ENCODE data around the gene KRTAP22-2. TPM values are rescaled to one million over a fixed set of nuclear protein-coding genes. Genes with fewer than 3 reads are reported as not detected.

Gene KRTAP22-2
- not detected for total RNA-seq
- long read RNA-seq = 0 reads

- ATAC-seq (no peak), DNase-seq (no peak)
- intact Hi-C loops (cut with DNase I) = no loop called here
These were observed at the start of gene KRTAP22-2 for GRCh38 chr21:30590297-30590696. TSS of gene KRTAP22-2 (minus strand) at chr21:30590397.

GRCh38 chr21:30638686-30639085, 48.5 kb upstream of the KRTAP22-2 start:
- DNase-seq (no peak), ATAC-seq (no peak)
- intact Hi-C loops (cut with DNase I) = no loop called here

DNA sequence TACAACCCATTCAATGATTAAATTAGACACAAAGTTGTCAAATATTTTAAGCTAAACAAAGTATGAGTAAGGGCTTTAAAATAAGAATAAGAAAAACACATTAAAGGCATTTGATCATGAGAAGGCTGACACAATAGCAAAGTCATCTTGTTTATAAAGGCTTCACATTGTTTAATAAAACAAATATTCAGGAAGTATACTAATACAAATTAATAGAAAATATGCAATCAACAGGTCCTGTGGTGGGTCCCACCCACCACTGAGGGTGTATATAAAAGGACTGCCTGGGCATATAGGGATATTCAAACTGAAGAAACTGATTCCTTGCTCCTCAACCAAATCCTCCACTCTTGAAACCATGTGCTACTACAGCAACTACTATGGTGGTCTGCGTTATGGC, 44.7 kb upstream of the KRTAP22-2 start, which contains the start of gene KRTAP20-2:
Gene KRTAP20-2 (plus strand): TSS at position 301 of the 400 bp plus-strand sequence. CDS start 58 bp downstream, at position 359.
- intact Hi-C loops (cut with DNase I) = no loop called here
- DNase-seq = no peak
- ATAC-seq = no peak

DNA sequence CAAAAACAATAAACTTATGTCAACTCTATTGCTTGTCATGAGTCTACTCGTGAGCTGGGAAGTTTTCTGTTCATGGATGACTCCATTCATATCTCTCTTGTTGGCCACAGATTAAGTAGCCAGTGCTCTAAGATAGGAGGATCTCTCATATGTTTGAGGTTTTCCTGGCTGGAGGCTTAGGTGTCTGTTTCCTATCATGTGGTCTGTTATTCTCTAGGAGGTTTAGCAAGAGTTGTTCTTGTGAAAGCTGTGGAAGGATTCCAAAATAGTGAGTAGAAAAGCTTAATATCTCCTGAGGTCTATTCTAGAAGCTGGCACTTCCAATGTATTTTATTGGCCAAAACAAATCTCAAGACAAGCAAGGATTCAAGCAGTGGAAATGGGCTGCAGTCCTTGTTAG, 39.0 kb upstream of the KRTAP22-2 start:
- DNase-seq = no peak
- intact Hi-C loops (cut with DNase I) = no loop called here
- peak in 1 of 2 donors; percentile 81 for ATAC-seq

DNA sequence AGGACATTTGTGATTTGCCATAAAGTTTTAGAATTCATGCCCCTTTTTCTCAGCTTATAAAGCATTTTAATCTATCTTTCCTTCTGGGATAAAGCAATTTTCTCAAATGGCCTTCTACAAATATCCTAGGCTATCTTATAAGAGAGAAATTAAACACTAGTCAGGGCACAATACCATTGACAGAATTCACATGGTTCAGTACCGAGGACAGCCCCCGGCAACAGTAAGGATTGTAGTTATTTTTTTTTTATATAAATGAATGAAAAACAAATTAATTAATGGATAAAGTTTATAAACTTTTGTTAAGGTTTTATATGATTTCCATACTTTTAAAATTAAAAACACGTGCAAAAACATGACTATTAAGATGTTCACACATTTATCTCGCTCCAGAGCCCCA, 37.9 kb upstream of the KRTAP22-2 start:
- ATAC-seq (no peak), DNase-seq (no peak)
- intact Hi-C loops (cut with DNase I) = no loop called here

DNA sequence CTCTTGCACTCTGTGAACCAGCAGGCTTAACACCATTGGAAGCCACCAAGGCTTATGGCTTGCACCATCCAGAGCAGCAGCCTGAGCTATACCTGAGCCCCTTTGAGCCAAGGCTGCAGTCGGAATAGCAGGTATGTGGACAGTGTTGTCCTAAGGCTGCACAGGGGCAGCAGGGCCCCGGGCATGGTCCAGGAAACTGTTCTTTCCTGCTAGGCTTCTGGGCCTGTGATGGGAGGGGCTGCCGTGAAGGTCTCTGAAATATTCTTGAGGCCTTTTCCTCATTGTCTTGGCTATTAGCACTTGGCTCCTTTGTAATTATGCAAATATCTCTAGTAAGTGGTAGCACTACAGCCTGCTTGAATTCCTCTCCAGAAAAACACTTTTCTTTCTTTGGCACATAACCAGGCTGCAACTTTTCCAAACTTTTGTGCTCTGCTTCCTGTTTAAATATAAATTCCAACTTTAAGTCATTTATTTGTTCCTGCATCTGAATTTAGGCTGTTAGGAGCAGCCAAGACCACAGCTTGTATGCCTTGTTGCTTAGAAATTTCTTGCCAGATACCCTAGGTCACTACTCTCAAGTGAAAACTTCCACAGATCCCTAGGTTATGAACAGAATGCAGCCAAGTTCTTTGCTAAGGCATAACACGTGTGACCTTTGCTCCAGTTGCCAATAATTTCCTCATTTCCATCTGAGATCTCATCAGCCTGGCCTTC, 35.4 kb upstream of the KRTAP22-2 start:
- ATAC-seq (no peak), DNase-seq (no peak)
- intact Hi-C loops (cut with DNase I) = no loop called here

GRCh38 chr21:30623362-30623761, 33.2 kb upstream of the KRTAP22-2 start:
- DNase-seq (no peak), ATAC-seq (peak in 1 of 2 donors; percentile 58)
- intact Hi-C loops (cut with DNase I) = no loop called here

DNA sequence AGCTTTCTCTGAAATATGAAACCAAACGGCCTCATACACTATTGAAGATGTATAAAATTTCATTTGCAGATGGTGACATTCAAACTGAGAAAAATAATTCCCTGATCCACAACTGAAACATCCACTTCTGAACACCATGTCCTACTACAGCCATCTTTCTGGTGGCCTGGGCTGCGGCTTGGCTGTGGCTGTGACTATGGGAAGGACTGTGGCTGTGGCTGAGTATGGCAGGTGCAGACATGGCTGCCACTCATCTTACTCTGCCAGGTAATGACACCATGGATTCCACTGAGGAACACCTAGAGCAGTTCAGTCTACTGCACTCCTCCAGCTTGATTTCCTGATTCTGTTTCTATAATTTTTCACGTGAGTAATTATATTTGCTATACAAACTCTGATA, 30.3 kb upstream of the KRTAP22-2 start, which contains the start of gene KRTAP20-4:
Gene KRTAP20-4 (plus strand): TSS at position 106 of the 400 bp plus-strand sequence.
- DNase-seq = no peak
- intact Hi-C loops (cut with DNase I) = no loop called here
- no peak for ATAC-seq

- DNase-seq (no peak), ATAC-seq (no peak)
- intact Hi-C loops (cut with DNase I) = no loop called here
These were observed 29.9 kb upstream of the KRTAP22-2 start for GRCh38 chr21:30620080-30620479.

DNA sequence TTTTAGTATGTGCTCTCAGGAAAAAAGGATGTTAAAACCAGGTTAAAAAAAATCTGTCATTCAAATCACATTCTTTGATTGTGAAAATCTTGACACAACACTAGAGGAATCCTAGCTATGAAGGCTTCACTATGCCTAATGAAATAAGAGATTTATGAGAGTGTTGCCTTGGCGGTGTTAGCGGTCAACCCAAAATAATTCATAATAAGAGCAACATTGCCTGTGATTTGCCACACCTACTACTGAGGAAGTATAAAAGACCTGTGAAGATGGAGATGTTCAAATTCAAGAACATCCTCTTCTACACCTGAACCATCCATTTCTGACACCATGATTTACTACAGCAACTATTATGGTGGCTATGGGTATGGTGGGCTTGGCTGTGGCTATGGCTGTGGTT, 25.9 kb upstream of the KRTAP22-2 start, which contains the start of gene KRTAP20-1:
Gene KRTAP20-1 (plus strand): TSS at position 301 of the 400 bp plus-strand sequence. CDS start 30 bp downstream, at position 331.
- DNase-seq (no peak), ATAC-seq (no peak)
- intact Hi-C loops (cut with DNase I) = no loop called here

DNA sequence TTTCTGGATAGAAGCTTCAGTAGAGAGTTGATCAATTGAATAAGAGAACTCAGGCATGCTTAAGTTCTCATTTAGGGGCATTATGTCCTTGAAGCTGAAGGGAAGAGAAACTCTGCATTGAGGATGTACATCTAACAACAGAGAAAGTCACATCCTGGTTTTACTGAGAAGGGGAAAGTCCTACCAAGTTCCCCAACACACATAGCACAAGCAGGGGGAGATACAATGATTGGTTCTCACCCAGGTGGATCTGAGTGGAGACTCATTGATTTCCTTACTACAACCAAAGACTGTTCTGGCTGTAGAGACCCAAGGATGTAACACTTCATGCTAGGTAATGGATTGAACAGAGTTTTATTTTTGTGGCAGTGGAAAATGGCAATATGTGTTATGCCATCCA, 25.0 kb upstream of the KRTAP22-2 start:
- intact Hi-C loops (cut with DNase I) = no loop called here
- ATAC-seq (no peak), DNase-seq (no peak)

DNA sequence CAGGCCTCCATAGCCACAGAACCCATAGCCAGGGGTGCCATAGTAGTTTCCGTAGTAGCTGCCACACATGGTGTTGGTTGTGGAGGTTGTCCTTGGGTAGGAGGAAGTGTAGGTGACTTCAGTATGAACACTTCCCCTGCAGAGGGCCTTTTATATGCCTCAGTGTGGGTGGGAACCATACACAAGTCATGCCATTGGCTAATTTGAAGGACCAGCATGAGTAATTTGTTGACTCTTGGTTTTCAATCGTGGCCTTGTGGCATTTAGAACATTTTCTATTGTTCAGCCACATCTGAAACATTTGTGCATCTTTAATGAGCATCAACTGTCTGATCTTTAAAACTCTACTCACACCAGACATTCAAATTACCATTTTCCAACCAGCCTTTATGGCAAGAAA, 23.6 kb upstream of the KRTAP22-2 start, which contains the start of gene KRTAP6-1:
Gene KRTAP6-1 (minus strand): TSS at position 95 of the 400 bp plus-strand sequence. CDS start 26 bp downstream, at position 69.
- DNase-seq (no peak), ATAC-seq (no peak)
- intact Hi-C loops (cut with DNase I) = no loop called here

GRCh38 chr21:30612132-30612531, 21.9 kb upstream of the KRTAP22-2 start:
- ATAC-seq (no peak), DNase-seq (no peak)
- intact Hi-C loops (cut with DNase I) = no loop called here

DNA sequence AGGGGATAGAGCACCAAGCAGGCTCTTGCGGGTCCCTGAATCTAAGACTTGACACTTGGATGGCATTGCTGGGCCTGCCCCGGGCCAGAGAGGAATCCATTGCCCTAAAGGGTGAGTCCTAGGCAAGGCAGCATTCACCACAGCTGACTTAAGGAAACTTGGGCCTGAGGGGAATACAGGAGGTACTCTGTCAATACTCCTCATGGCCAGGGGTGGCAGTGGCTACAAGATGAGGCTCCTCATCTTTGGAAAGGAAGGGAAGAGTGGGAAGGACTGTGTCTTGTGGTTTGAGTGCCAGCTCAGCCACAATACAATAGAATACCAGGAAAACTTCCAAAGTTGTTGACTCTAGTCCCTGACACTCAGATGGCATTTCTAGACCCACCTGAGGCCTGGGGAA, 15.8 kb upstream of the KRTAP22-2 start:
- ATAC-seq (no peak), DNase-seq (no peak)
- intact Hi-C loops (cut with DNase I) = no loop called here

- DNase-seq (no peak), ATAC-seq (no peak)
- intact Hi-C loops (cut with DNase I) = no loop called here
These were observed 10.6 kb upstream of the KRTAP22-2 start, which contains the start of gene KRTAP22-1 for GRCh38 chr21:30600787-30601186. TSS of gene KRTAP22-1 (plus strand) at chr21:30601087.

DNA sequence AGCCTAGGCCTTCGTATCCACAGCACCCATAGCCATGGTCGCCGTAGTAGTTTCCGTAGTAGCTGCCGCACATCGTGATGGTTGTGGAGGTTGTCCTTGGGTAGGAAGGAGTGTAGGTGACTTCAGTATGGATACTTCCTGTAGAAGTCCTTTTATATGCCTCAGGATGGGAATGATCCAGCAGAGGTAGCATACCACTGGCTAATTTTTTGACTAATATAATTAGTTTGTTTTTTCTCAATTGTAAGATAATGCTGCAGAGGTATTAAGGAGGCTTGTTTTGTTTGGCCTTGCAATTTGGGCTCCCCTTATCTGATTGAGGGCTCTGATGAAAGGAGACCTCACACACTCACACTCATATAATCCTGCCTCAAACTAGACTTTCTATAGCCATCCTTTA, 8.6 kb upstream of the KRTAP22-2 start, which contains the start of gene KRTAP6-2:
Gene KRTAP6-2 (minus strand): TSS at position 101 of the 400 bp plus-strand sequence. CDS start 28 bp downstream, at position 73.
- intact Hi-C loops (cut with DNase I) = no loop called here
- no peak for DNase-seq
- no peak for ATAC-seq

GRCh38 chr21:30592140-30592539, 1.9 kb upstream of the KRTAP22-2 start, which contains the start of gene KRTAP6-3:
TSS of gene KRTAP6-3 (plus strand) at chr21:30592440. CDS start at chr21:30592446, 6 bp downstream.
- ATAC-seq = no peak
- intact Hi-C loops (cut with DNase I) = no loop called here
- DNase-seq = no peak

- intact Hi-C loops (cut with DNase I) = no loop called here
These were observed 7.3 kb downstream of the KRTAP22-2 start for GRCh38 chr21:30582870-30583269.

GRCh38 chr21:30580132-30580531, 10.1 kb downstream of the KRTAP22-2 start:
- no peak for ATAC-seq
- intact Hi-C loops (cut with DNase I) = no loop called here
- no peak for DNase-seq

More at GRCh38 chr21:30582870-30583269, 7.3 kb downstream of the KRTAP22-2 start:
- ATAC-seq (no peak), DNase-seq (no peak)

GRCh38 chr21:30579346-30579745, 10.9 kb downstream of the KRTAP22-2 start:
- DNase-seq = no peak
- no peak for ATAC-seq
- intact Hi-C loops (cut with DNase I) = no loop called here

Data from left cardiac atrium (tissue), 4 donors.